GM19238 (cell line): ENCODE measurements around the gene NFKBIA.
"Not testable (repeated sequence)": the region's sequence is repeated elsewhere in the genome, so short reads cannot be mapped to it uniquely, and the experiment has no call there.

Experiments
- DNase-seq: peaks from one replicate; pipeline ENCODE4 v3.0.0; 2011; ENCODE audit warnings: low spot score; ENCODE audit not compliant: insufficient read length

NFKBIA gene

DNA sequence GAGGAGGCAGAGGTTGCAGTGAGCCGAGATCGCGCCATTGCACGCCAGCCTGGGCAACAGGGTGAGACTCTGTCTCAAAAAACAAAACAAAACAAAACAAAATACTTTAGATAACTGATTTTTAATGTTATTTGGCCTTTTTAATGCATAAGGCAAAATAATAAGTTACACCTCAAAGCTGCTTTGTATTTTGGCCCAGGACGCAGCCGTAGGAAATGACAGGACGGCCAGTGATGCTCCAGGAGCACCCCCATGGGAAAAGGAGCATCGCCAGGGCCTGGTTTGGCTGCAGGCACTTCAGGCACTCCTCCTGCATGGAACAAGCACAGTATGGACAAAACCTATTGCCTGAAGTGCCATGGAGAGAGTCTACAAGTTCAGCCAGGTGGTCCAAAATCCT lies 3.5 kb upstream of the NFKBIA start:
- DNase-seq, result no peak

DNA sequence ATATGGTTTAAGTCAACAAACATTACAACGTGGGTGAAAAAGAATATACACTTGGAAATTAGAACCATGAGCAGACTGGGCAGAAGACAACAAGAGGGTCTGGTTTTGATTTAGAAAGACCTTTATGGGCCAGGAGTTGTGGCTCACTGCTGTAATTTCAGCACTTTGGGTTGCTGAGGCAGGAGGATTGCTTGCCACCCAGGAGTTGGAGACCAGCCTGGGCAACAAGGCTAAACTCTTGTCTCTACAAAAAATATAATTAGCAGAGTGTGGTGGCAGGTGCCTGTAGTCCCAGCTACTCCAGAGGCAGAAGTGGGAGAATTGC lies 2.7 kb upstream of the NFKBIA start:
- DNase-seq, result no peak

DNA sequence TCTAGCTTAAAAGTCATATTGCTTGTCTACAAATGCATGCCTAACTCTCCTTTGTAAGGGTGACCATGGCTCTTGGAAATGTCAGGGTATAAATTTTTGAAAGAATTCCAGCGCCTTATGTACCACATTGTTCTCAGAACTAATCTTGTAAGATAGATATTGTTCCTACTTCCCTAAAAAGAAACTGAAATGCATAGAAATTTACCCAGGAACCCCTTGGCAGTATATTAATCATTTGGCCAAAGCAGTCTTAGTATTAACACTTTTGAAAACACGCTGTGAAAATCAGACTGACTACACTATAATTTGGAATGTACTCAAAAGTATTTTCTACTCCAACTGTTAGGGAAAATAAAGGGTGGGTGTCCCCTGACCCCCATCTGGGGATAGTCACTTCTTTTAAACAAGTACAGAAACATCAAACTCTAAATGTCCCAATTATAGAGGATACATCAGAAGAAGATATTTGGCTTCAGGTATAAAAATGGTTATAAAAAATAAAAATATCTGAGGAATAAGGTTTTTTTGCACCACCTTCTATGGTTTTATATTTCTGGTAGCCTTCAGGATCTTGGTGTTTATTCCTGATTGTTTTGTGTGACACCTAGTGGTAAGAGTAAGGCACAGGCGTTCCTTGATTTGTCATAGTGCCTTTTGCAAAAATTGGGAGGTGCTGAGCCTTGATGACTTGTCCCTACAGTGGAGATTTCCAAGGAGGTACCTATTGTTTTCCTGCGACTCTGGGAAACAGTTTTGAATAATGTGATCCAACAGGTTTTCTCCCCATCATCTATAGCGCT lies 2.2 kb upstream of the NFKBIA start:
- DNase-seq, result no peak

DNA sequence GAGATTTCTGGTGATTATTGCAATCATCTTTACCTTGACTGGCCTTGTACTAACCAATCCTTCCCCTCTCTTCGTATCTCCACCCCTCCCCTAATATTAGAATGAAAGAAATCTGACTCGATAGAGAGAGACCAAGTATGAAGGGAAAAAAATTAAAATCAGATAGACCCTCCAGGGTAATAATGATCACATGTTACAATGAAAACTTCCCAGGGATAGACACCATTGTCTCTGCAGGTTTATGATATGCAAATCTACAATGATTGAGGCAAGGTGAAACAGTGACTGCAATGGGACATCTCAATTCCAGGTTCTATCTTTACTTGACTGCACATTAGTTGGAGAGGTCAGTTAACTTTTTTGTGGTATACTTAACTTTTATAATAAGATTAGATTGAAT lies 1.5 kb upstream of the NFKBIA start:
- DNase-seq, result no peak

DNA sequence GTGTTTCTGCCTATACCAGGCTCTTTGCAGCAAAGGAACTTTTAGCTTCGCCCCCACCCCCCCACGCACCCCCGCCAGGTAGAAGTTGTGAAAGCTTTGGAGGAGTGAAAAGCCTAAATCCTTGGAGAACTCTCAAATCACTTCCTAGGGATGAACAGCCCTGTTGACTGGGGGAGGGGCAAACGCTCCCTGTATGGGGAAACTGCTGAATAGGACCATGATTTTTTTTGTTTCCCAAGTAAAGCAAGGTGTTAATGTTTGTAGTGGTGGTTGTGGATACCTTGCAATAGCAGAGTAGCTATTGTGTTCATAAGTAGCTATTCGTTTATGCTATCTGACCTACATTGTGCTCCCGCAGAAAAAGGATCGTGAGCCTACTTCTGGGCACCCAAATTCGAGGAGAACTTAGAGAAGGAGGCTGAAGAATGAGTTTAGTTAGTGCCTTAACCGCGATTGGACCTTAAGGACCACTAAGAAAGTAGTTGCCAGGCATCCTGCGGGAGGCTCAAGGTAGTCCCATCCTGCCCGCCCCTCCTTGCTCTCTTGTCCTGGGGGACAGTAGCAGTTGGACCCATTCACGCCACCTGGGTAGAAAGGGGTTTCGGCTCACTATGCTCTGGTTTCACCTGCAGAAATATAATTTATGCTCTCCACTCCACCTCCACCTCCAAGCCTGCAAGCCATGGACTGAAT lies 901 bp upstream of the NFKBIA start:
- no peak for DNase-seq

DNA sequence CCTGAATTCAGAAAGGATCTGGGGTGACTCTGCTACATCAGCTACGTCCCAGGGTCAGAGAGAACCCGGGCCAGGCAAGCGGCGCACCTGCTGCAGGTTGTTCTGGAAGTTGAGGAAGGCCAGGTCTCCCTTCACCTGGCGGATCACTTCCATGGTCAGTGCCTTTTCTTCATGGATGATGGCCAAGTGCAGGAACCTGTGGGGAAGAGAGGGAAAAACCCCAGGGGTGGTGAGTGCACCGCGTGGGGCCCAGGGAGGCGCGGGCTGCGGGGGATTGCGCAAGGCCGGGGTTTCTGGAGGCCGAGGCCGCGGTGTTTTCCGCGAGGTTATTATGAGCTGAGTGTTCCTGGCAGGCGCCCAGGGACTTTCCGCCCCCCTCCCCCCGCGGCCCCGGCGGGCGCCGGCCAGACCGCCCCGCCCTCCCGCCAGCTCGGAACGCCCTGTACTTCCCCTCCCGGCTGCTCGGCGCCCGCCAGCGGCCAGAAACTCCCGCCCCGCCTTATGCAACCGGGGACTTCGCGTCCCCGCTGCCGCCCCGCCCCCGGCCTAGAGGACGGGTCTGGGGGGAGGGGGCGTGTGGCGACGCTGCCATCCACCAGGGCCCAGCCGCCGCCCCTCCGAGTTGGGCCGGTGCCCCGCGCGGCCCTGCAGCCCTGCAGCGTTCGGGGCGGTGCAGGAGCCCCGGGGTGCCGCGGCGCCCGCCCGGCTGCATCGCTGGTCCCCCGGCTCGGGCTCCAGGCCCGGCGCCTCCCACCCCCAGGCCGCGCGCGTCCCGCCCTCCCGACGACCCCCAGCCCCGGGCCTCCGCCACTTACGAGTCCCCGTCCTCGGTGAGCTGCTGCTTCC lies 723 bp downstream of the NFKBIA start:
- DNase-seq, result peak; percentile 90

DNA sequence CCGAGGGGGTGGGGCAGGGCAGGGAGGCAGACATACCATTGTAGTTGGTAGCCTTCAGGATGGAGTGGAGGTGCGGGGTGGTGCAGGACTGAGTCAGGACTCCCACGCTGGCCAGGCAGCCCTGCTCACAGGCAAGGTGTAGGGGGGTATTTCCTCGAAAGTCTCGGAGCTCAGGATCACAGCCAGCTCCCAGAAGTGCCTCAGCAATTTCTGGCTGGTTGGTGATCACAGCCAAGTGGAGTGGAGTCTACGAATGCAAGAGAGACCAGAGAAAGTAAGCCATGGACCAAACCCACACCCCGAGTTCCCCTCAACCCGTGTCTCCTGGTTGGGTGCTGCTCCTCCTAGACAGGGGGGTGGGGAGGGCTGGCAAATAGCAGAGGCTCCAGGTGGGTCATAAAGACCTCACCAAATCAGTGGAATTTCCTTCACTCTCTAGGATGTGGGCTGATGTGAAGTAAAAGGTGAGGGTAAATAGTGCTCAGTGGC lies 1.4 kb downstream of the NFKBIA start:
- no peak for DNase-seq

DNA sequence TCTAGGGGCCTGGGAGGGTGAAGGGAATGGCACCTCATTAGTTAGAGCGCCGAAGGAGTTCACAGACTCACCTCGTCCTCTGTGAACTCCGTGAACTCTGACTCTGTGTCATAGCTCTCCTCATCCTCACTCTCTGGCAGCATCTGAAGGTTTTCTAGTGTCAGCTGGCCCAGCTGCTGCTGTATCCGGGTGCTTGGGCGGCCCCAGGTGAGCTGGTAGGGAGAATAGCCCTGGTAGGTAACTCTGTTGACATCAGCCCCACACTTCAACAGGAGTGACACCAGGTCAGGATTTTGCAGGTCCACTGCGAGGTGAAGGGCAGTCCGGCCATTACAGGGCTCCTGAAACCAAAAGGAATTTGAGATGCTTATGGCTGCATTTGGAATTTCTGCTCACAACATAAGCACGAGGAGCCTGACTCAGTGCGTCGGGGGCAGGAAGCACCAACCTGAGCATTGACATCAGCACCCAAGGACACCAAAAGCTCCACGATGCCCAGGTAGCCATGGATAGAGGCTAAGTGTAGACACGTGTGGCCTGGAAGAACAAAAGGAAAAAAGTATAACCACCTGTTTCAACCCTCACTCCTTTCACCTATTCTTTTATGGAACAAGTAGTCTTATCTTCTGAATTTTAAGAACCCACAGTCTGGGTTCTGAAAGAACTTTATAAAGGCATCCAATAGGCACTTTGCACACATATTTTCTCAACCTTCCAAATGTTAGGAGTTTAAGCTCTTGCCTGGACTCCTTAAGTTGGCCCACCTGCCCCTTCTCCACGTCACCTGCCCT lies 2.0 kb downstream of the NFKBIA start:
- no peak for DNase-seq

DNA sequence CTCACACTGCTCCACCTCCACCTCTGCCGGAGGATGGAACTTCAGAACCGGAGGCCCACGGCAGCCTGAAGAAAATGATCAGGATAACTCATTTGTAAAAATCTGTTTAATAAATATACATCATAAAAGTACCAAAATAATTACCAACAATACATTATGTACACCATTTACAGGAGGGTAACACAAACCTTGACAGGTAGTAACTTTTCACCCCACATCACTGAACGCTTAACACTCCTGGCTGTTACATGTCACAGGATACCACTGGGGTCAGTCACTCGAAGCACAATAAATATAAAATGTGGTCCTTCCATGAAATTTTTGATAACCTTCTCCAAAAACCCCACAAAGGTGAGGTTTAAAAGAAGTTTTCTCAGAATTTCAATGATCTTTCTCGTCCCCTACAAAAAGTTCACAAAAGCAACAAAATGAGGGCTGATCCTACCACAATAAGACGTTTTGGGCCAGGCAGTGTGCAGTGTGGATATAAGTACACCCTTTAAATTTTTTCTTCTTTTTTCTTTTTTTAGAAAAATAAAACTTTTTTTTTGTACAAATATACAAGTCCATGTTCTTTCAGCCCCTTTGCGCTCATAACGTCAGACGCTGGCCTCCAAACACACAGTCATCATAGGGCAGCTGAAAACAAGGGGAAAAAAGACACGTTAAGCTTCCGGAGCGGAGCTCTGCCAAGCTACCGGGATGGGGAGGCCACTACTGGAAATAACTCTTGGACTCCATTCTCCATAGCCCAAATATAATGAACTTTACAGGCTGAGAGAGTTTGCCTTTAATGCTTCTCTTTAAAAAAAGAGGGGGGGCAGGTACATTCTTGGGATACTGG lies 2.9 kb downstream of the NFKBIA start:
- DNase-seq, result no peak

DNA sequence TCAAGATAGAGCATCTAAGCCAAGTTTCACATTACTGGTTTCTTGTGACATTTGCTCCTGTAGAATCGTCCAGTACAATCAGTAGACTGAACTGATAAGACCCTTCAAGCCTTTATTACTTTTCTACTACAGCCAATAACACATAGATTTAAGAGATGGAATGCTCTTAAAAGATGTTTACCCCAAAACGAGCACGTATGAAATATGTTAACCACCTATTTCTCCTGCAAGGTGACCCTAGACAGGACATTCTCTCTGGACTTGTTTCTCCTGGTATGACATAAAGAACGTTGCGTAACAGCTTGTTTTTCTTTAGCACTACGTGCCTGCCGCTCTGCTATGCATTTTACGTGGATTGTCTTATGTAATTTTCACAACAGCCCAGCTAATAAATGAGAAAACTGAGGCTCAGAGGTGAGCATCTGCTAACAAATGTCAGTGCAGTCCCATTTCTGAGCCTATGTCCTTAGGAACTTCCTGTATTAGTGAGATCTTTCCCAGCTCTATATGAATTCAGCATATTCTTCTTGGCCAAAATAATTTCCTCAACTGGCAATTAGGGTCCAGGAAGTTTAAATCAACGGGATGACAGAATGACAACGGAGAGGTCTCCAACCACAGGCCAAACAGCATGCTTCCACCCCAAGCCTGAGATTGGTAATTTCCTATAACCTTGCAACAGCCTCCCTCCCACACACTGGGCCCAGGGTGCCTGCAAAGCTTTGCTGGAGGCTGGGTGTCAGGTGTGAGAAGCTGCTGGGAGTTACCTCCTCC lies 3.7 kb downstream of the NFKBIA start:
- no peak for DNase-seq

DNA sequence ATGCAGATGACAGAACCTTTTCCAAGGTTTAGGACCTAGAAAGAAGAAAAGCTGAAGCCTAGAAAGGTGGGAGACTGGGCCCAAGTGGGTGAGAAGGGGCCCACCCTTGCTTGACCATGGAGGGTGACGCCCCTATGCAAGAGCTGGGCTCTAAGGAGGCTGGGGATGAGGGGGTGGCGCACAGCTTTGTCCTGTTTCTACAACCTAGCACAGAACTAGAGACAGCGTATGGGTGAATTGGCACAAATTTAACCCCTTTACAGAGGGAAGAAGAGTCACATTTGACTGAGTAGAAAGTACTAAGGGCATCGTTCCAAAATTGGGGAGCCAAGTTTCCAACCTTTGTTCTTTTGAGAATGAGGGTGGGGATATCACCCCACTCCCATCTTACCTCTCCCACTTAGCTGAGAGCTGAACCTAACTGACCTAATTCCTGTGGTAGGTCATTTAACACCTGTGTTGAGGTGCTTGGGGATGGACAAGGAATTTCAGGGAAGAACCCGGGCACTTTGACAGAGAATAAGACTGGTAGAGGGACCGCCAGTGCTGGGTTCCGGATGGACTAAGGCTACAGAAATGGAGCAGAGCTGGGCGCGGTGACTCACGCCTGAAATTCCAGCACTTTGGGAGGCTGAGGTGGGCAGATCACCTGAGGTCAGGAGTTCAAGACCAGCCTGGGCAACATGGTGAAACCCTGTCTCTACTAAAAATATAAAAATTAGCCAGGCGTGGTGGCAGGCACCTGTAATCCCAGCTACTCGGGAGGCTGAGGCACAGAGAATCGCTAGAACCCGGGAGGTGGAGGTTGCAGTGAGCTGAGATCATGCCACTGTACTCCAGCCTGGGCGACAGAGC lies 5.2 kb downstream of the NFKBIA start:
- DNase-seq, result no peak

DNA sequence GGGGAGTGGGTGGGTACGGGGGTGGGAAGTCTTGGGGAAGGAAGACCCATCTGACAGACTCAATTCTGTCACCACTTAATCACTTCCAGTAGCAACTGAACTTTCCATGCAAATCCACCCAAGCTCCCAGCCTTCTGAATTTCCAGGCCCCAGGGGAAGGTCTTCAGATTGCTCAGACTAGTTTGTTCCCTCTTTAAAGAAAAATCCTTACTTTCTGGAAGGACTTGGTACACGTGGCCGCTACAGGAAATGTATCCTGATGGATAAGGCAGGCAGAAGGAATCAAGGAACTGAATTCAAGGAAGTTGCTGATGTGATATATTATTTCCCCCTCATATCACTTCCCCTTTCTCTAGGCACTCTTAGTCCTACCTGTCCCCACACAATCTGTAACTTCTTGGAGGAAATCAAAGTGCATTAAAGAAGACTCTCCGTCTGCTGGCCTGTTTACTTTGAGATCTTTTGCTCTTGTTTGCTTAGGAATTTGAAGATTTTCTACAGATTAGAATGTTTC lies 6.4 kb downstream of the NFKBIA start:
- DNase-seq, result no peak

DNA sequence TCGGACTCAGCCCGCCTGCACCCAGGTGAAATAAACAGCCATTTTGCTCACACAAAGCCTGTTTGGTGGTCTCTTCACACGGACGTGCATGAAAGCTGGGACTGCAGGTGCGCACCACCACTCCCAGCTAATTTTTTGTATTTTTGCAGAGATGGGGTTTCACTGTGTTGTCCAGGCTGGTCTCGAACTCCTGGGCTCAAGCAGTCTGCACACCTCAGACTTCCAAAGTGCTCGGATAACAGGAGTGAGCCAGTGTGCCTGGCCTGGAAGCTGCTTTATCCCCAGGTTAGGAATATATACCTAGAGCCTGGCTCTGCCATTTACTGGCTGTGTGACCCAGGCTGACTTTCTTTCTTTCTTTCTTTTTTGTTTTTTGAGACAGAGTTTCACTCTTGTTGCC lies 7.9 kb downstream of the NFKBIA start:
- not testable (repeated sequence) for DNase-seq

DNA sequence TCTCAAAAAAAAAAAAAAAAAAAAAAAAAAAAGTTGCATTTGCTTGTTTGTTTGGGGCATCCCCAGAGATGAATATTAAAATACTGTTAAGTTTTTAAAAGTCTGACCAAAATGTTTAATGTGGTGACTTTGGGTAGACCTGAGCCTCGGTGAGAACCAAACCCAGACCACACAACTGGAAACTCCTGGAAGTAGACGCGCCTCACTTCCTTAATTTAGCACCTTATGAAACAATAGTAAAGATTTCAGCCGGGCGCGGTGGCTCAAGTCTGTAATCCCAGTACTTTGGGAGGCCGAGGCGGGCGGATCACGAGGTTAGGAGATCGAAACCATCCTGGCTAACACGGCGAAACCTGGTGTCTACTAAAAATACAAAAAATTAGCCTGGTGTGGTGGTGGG lies 9.3 kb downstream of the NFKBIA start:
- DNase-seq, result no peak

DNA sequence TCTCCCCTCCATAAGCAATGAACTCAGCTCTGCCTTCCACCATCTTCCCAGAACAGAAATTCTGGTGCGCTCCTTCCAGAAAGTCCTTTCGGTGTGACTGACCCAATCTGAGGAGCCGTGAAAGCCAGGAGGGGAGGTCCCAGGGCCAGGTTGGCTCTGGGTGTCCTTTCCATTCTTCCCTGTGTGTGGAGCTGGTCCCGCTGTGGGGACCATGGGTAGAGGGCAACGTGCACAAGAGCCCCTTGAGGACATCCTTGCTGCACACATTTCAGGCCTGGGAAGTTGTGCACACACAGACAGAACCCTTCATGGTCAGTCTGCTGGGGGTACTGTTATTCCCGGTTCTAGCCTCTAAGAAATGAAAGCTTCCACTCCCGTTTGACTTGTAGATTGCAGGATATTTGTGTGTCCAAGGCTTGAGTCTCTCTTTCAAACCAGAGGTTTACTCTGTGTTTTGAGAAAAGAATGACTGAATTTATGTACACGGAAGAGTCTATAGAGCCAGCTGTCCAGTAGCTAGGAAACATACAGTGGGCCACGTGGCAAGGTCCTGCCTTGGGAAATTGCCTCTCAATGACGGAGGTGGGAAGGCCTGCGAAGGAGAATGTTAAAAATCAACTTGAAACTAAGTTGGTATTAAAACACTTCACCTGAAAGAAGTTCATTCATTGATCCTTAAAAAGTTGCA lies 10.1 kb downstream of the NFKBIA start:
- DNase-seq, result no peak

DNA sequence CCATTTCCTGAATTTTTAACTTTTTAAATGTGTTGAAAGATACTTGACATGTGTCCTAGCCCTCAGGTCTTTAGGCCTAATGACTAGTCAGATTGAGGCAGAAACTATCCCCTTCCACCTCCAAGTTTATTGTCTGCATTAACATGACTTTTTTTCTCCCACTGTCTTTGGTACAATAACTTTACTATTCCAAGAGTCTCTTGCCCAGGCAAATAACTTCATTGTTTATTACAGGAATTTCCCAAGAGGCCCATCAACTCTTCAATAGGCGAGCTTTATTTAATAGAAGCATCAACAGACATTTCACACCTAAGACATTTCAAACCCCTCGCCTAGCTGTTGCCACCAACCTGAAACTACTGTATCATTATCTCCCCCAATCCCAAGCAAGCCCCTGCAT lies 10.7 kb downstream of the NFKBIA start:
- no peak for DNase-seq

DNA sequence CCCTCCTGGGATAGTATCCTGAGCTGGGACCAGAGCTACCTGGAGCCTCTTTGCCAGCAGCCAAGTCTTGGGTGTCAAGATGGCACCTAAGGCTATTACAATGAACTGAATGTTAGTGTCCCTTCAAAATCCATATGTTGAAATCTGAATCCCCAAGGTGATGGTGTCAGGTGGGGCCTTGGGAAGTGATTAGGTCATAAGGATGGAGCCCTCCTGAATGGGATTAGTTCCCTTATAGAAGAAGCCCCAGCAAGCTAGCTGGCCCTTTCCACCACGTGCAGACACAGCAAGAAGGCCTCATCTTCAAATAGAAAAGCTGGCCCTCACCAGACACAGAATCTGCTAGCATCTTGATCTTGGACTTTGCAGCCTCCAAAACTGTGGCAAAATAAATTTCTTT lies 12.4 kb downstream of the NFKBIA start:
- DNase-seq, result no peak

DNA sequence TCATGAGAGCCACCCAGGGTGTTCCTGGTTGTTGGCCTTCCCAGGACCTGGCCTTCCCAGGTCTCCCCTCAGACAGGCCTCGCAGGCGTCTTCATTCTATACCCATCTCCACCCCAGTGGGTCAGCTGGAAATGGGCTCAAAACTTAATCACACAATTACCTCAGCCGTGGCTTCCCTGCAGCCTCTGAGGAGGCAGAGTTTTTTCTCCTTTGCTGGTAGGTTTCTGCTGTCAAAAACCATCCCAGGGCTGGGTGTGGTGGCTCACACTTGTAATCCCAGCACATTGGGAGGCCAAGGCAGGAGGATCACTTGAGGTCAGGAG lies 13.2 kb downstream of the NFKBIA start:
- DNase-seq, result no peak
